ENCODE data around the gene TBC1D24.

DNA sequence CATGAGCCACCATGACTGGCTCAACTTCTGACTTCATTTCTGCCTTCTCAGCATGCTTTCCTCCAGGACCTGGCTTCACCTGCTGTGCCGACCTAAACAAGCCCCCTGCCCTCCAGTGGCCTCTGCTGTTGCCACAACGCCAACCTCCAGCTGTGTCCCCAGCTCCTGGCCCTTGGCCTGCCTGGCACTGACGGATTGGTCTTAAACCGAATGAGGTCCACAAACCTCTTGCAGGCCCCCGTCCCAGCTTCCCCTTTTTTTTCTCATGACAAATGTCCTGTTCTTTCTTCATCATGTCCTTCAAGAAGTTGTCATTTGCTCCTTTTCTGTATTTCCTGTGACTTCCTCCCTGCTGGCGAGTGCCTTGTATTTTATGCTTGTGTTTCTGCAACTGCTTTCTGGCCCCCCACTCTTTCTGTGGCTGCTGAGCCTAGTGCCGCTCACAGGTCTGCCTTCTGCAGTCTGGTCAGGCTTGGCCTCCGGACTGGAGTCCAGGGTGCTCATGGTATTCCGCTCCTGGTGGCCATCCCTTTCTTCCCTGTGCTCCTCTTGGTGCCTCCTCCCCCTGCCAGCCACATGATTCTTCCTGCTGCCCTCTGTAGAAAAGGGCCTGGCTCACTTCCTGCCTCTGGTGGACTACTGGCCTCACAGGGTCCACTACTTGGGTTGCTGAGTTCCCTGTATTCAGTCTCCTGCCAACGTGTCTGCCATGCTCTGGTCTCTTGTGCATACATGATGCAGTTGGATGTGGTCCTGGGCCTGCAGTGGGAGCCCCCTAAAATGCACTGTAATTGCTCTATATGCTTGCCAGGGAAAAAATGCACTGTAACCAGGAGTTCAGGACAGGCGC lies 41.7 kb downstream of the TBC1D24 start:
- TF ChIP-seq, protein P1, sequence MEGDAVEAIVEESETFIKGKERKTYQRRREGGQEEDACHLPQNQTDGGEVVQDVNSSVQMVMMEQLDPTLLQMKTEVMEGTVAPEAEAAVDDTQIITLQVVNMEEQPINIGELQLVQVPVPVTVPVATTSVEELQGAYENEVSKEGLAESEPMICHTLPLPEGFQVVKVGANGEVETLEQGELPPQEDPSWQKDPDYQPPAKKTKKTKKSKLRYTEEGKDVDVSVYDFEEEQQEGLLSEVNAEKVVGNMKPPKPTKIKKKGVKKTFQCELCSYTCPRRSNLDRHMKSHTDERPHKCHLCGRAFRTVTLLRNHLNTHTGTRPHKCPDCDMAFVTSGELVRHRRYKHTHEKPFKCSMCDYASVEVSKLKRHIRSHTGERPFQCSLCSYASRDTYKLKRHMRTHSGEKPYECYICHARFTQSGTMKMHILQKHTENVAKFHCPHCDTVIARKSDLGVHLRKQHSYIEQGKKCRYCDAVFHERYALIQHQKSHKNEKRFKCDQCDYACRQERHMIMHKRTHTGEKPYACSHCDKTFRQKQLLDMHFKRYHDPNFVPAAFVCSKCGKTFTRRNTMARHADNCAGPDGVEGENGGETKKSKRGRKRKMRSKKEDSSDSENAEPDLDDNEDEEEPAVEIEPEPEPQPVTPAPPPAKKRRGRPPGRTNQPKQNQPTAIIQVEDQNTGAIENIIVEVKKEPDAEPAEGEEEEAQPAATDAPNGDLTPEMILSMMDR (IDR thresholded peaks at IDR 0.05), result no peak
- no peak for TF ChIP-seq POLR2A (IDR thresholded peaks at IDR 0.05)
